ENCODE data around the gene CSF2.
"Not testable (repeated sequence)": the region's sequence is repeated elsewhere in the genome, so short reads cannot be mapped to it uniquely, and the experiment has no call there.

CSF2 gene

DNA sequence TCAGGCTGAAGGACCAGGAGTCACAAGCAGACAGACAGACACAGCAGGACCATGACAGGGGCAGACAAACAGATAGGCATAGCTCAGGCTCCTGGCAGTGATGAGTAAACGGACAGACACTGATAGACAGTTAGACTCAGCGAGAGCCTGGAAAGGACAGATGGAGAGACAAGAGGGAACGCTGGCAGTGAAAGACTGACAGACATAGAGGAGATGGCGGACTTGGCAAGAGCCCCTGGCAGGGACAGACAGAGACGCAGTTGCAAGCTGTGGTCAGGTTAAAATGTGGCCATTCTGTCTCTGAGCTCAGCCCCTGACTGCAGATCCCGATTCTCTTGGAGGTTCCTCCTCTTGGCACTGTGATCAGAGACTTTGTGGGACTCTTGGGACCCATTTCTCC, 13.6 kb downstream of the CSF2 start:
- DNase-seq (ENCODE audit: low spot score), result no peak

DNA sequence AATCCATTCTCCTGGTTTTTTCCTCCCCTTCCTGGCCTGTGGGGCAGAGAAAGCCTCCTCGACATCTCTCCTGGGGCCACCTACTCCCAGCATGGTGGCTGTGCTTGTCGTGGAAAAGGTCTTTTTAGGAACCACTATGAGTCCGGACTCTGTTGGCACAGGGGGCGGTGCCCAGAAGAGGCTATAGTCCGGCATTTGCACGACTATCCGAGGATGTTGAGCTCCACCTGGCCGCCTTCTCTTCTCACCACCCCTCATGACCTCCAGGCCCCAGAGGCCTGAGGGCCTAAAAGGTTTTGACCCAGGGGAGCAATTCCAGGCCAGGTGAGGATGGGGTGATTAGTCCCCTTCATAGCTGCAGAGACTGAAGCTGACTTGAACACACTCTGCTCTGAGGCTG, 14.1 kb downstream of the CSF2 start:
- no peak for DNase-seq (ENCODE audit: low spot score)

DNA sequence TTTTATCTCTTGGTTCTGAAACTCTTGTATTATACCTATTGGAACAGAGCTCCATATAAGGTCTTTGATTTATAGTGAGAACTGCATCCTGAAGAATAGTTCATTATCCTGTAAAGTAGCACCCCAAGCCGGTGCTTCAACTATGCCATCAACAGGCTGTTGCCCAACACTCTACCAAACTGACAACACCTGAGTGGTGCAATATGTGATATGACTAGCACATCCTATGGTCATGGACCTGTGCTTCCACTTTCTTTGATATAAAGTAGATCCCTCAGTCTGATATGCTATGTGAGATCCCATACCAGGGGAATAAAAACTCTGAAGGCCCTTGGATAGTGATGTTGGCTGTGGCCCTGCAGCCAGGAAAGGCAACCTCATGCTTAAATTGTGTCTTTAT, 15.8 kb downstream of the CSF2 start:
- no peak for DNase-seq (ENCODE audit: low spot score)

DNA sequence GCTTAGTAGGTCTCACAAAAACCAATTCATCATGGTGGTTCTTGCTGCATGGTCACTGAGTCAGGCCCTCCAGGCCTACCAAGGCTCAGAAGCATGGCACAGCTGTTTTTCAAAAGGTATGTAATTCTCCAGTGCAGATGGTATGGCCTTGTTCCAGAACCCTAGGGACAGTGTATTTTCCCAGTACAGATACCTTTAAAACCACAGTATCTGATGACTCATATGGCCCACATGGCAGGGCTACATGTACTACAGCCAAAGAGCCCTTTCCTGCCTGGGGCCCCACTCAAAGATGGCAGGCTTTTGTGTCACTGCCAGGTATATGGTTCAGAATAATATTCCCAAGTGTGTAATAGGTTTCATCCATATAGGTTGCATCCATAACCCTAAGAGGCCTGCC, 16.5 kb downstream of the CSF2 start:
- no peak for DNase-seq (ENCODE audit: low spot score)

DNA sequence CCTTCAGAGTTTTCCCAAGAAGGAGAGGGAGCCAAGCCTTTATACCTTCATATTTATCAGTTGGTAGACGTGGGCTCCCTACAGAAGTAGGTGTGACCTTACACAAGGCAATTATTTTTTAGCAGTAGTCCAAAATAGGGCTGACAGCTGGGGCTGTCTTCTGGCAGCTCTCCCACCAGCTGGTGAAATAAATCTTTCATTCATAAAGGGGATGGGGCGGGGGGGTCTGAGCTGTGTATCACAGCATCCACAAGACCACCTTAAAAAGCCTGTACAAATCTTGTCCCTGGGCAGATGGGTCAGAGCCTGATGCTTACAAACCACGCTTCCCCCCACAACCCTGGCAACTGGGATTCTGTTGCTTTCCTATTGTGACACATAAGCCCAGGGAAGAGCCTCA, 19.7 kb downstream of the CSF2 start:
- DNase-seq (ENCODE audit: low spot score), result no peak

DNA sequence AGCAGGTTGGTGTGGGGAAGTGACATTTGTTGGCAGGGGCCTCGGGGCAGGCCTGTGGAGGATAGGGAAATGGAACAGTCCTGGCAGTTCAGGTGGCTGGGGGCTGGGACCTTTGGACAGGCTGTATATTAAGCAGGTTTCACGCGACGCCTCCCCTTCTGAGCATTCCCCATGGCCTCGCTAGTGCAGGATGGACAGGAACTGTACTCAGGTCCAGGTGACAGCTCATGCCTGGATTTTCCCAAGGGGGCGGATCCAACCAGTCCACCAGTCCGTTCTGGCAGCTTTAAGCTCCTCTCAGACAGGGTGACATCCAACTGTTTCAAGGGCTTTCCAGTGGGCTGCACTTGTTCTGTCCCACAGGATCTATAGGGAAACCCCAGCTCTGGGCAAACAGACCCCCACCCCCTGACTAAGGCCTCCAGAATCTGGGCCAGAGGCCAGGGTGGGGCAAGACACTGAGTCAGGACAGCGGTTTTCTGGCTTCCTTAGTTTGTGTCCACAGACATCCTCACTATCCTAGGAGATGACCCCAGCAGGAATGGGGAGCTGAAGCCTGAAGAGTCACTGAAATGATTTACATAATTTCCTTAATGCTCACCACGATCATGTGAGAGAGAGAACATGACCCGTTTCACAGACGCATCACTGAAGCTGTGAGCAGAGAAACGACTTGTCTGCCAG, 20.9 kb downstream of the CSF2 start:
- DNase-seq (ENCODE audit: low spot score), result peak; percentile 53

DNA sequence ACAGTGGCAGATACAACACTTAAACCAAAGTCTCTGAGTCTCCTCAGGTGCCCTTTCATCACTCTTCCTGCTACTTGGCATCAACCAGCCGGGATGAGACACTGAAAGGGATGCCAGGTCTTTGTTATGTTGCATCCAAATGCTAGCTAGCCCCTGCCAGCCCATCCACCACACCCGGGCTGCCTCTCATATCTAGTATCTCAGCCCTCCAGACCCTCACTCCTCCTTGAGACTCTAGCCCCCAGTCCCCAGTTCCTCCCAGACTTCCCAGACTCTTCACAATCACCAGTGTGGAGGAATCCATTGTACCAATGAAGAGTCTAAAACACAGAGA, 21.5 kb downstream of the CSF2 start:
- no peak for DNase-seq (ENCODE audit: low spot score)

DNA sequence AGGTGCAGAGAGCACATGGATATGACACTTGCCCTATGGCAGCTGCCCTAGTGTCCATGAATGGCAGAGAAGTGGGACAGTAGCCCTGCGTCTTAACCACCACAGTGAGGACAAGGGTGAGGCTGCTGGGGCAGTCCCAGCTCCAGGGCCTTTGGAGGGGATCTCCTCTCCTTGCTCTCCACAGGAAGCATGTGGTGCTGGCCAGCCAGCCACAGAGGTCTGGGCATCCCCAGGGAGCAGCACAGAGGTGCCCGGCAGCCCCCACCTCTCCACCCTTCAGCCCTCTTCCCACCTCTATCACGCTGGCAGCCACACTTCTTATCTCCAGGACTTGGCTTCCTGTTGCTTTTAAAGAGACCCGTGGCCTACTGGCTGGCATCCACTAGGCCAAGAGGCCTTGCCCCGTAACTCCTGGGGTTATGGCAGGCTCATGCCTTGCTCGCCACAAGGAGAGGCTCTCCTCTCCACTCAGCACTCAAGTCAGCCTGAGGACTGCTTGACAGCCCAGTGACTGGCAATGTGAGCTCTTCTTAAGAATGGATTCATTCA, 21.9 kb downstream of the CSF2 start:
- DNase-seq (ENCODE audit: low spot score), result no peak

DNA sequence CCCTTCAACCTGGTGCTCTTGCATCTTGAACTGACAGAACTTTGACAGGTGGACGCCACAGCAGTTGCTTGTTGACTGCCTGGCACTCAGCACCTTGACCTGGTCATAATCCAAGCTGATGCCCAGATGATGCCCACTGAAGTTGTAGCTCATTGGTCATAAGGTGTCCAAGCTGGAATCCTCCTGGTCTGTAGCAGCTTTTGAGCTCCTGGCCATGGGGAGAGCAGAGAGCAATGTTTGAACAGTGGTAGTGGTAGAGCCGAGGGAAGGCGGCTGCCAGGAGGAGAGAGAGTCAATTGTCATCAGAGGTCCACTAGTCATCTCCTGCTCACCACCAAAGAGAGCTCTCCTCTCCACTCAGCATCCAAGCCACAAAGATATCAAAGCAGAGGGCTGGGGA, 23.3 kb downstream of the CSF2 start:
- DNase-seq (ENCODE audit: low spot score), result no peak

DNA sequence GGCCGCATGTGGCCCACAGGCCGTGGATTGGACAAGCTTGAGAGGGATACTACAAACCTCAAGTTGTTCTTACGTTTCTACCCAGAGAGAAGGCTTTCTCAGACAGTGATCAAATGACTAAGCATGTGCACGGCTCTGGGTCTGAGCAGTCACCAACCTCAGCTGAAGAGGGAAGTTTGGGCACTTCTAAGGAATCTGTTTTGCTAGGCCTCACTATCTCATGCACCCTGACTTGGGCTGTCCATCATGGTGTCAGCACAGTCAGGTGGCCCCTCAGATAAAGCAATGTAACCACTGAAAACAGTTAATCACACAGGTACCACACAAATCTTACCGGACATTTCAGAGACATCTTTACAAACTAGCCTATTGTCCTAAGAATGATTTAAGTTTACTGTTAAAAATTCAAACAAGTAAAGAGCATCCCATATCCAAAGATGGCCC, 24.6 kb downstream of the CSF2 start:
- DNase-seq (ENCODE audit: low spot score), result no peak

DNA sequence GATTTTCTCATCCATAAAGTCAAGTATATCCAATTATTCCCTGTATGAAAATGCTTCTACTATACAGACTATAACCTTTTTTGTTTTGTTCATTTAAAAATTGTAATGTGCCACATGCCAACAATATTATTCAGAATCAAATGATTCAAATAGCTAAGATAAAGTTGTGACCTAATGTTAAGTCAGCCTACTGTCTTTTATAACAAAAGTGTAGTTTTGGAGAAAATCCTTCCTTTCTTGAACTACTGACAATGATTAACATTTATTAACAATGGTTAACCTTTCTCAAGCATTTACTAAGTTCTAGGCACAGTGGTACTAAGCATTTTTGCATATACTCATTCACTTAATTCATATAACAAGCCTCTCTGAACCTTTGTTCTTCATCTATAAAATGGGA, 25.0 kb downstream of the CSF2 start:
- DNase-seq (ENCODE audit: low spot score), result no peak

DNA sequence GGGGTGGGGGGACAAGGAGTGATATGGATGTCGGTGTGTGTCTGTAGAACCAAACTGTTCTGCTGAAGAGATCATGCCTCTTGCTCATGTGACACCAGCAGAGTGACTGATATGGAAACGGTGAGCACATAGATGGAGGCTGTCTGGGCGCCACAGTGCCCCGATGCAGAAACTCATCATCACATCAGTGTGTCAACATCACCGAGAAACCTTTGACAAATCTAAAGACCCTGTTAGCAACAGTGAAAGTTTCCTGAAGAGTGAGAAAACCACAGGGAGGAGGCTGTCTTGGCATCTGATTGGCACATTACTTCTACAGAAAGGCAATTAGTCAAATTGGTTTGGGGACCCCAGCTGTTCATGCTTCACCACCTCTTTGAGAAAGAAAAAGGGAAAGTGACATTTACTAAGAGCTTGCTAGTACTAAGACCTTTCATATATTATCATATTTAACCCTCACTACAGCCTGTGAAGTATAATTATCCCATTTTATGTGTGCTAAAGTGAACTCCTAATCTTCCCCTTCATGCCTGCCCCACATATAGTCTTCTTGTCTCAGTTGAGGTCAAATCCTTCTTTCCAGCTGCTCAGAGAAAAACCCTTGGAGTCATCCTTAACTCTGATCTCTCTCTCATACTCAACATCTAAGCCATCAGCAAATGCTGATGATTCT, 25.6 kb downstream of the CSF2 start:
- no peak for DNase-seq (ENCODE audit: low spot score)

DNA sequence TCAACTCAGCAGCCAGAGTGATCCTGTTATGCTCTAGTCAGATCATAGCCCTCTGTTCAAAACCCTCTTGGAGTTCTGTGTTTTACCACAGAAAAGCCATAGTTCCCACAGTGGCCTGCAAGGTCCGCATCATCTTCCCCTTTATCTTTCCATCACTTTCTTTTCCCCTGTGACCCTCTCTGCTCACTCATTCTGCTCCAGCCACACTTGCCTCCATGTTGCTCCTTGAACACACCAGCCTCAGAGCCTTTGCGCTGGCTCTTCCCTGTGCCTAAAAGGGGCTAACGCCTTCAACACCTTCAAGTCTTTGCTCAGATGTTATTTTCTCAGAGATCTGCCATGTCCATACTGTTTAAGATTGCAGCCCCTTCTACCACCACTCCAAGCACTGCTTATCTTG, 26.3 kb downstream of the CSF2 start:
- DNase-seq (ENCODE audit: low spot score), result no peak

DNA sequence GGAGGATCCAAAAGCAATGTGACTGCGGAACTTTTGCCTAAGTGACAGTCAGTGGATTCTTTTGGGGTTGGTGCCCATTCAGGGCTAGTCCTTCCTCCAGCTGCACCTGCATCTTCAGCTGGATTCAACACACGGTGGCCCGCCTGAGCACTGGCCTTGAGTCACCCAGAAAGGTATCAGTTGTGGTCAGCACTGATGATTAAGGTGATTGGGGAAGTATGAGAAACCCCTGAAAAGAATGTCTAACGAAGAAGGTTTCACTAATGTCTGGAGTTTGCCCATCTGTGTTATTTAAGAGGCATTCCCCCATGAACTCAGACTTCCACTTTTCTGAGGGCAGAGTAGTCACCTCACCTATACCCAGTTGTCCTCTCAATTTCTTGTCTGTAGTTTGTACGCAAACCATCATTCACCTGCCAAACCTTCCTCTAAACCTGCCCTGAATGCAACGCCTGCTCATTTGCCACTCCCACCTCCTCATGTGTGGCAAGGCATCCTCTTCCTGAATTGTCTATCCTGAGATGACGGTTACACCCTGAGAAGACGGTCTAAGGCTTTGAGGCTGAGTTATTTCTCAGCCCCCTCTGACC, 27.2 kb downstream of the CSF2 start:
- no peak for DNase-seq (ENCODE audit: low spot score)

DNA sequence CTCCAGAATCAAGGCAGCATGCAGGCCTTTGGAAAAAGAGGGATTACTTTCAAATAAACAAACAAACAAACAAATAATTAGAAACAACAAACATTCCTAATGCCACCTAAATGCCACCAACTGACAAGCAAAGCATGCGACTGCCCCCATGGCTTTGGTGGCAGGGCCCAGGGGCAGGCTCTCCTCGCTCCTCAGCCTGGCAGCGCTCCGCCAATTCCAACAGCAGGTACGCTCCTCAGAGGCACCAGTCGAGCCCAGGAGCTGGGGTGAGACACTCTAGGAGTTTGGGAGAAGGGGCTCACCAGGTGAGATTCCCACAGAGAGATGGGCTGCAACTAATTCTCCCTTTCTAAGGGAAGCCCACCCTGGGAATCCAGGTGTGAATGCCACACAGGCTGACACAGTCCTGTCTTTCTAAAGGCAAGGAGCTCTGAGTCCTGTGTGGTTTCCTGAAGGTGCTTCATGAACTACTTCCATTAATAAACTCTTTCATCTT, 27.8 kb downstream of the CSF2 start:
- DNase-seq (ENCODE audit: low spot score), result no peak

DNA sequence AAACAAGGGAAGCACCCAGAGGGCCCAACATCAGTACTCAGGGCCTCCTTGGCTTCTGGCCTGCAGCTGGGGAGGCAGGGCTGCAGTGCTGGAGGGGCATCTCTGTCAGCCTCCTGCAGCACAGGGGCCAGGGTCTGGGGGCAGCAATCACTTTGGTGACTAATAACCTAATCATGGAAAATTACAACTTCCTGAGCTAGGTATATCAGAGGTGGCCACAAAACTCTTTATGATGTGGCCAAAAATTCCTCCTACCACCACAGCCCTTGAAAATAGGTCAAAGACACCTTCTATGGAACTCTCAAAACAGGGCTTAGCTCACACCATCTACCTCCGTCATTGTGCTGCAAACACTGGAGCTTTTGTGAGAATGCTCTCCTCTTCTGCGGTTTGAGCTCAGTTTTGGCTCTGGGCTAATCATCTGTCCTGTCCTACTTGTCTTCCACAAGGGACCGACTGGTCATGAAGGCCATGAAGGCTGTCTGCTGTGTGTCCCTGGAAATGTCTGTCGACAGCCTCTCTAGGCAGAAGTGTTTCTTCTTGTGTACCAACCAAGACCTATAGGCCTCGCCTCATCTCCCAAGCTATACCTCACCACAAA, 28.6 kb downstream of the CSF2 start:
- DNase-seq (ENCODE audit: low spot score), result no peak

DNA sequence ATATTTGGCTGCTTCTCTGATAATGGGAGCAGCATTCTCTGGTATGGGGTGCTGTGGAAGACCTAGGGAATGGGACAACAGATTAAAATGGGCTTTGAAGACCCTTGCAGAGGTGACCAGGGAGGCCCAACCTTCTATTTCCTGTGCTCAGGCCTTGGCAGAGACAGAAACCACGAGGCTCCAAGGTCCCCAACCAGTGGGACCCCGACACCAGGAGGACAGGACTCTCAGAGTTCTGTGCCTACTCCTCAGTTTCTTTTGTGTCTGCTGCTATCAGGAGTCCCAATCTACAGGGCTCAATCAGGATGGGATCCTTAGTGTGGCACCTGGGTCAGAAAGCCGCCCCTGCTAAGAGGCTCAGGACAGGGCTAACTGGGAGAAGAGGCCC, 29.3 kb downstream of the CSF2 start:
- no peak for DNase-seq (ENCODE audit: low spot score)

DNA sequence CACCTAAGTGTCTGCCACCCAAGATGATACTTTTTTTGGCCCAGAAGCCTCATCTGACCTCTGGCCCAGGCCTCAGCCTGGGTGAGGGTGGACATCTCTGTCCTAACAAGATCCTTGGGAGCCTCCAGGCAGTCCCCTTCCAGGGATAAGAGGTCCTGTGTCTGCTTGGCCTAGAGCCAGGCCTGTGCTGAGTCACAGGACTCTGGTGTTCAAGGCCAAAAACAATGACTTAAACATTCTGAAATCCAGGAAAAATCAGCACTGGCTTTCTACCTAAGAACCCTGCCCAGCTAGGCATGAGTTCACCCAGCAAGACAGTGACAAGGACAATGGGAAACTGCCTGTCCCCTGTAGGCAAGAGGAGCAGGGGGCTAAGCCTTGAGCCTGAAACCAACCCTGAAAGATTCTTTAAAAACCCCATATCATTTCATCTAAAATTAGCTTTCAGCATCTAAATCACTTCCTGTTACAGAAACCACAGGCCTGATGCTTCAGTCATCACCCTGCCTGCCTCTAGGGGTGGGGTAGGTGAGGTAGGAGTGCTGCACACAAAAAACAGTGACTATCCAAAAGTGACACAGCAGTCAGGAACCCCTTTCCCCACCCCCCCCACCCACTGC, 29.9 kb downstream of the CSF2 start:
- peak; percentile 90 for DNase-seq (ENCODE audit: low spot score)

DNA sequence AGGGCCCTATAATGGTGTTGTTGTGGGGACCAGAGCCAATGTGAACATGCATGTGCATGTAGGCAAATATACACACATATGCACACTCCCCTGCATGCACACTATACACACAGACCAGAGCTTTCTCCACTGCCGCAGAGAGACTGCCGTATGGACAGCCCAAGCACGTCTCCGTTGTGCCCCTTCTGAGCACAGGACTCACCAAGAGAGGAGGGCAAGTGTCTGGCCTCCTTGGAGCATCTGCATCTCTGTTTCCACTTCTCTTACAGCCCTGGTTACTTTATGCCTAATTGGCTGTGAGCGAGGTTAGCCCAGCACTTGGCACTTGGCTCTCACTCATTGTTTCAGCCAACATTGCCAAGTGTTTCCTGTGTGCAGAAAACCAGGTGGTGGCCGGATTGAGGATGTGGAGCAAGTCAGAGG, 30.4 kb downstream of the CSF2 start:
- no peak for DNase-seq (ENCODE audit: low spot score)

DNA sequence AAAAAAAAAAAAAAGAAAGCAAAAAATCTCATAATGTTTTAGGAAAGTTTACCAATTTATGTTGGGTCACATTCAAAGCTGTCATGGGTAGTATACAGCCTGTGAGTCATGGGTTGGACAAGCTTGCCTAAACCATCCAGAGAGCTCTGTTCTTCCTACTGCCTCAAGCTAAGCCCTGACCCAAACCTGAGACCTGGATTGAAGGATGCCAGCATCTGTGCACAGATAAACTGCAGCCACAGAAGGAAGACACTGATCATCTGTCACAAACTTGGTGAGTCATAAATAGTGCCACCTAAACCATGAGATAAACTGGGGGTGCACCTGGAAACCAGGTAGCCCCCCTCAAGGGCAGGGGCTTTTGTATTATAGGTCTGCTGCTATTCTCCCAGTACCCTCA, 31.0 kb downstream of the CSF2 start:
- DNase-seq (ENCODE audit: low spot score), result no peak

DNA sequence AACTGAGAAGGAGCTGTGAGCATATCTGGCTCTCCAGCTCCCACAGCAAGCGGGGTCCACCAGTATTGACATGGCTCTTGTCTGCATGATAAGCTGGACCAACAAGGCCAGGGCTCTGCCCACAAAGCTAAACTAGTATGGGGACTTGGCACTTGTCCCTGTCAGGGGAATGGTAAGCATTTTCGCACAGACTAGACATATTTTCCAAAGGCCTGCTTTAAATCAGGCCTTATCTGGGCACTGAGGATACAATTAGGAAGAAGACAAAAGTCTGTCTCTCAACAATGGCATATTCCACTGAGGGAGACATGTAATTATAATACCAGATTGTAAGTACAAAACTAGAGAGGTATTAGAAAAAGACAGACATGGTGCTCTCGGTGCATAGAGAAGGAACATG, 32.1 kb downstream of the CSF2 start:
- DNase-seq (ENCODE audit: low spot score), result no peak

DNA sequence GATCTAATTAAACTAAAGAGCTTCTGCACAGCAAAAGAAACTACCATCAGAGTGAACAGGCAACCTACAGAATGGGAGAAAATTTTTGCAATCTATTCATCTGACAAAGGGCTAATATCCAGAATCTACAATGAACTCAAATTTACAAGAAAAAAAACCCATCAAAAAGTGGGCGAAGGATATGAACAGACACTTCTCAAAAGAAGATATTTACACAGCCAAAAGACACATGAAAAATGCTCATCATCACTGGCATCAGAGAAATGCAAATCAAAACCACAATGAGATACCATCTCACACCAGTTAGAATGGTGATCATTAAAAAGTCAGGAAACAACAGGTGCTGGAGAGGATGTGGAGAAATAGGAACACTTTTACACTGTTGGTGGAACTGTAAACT, 34.9 kb downstream of the CSF2 start:
- DNase-seq (ENCODE audit: low spot score), result not testable (repeated sequence)

Measured in kidney capillary endothelial cell (primary cell).